NCI-H1694 treated with DMSO at 0.1 percent for 48 hours (cell line): ENCODE measurements around the gene LRMDA.

ENCODE experiments used
- DNase-seq: peaks from one replicate; lab custom pipeline; 2025; lab: John Stamatoyannopoulos, UW

LRMDA gene

DNA sequence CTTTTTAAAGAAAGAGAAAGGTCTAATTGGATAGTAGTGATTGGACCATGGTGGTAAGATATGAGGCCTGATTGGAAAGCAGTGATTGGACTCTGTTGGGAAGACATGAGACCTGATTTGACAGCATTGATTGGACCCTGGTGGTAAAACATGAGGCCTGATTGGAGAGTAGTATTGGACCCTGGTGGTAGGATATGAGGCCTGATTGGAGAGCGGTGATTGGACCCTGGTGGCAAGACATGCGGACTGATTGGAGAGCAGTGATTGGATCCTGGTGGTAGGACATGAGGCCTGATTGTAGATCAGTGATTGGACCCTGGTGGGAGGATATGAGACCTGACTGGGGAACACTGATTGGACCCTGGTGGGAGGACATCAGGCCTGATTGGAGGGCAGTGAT is 444.3 kb downstream of the LRMDA start:
- no peak for DNase-seq

- no peak for DNase-seq
Observed at GRCh38 chr10:75876710-75877109, 445.3 kb downstream of the LRMDA start.

DNA sequence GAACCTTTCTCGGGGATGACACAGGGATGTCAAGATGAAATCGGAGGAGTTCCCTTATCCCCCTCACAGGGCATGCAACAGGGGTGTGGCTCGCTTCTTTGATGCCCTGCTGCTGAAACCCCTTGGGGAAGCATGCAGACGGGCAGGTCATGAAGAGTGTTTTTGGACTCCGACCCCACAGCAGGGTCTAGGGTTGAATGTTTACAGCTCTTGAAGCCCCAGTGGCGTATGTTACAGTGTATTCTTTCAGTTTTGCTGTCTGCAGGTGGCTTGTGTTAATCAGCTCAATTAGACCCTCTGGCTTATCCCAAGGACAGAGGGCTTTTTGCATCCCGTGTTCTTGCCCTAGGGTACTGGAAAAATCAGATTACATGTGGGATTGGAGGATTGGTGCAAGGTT is 446.5 kb downstream of the LRMDA start:
- DNase-seq: no peak

DNA sequence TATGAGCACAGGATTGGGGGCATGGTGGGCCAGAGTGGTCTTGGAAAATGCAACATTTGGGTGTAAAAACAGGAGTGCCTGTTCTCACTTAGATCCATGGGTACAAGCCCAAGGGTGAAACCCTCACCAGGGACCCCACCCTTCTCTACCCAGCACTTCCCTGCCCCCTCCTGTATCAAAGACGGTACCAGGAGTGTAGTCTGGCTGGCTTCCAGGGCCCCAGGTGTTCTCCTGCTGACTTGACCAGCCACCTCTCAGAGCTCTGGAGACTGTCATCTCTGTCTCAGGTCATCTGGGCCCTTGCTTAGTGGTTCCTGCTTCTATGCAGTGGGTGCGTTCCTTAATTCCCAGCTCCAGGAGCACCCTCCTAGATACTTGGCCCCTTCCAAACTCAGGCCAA is 447.2 kb downstream of the LRMDA start:
- DNase-seq: no peak

- DNase-seq: no peak
Observed at GRCh38 chr10:75880031-75880775, 448.8 kb downstream of the LRMDA start.

DNA sequence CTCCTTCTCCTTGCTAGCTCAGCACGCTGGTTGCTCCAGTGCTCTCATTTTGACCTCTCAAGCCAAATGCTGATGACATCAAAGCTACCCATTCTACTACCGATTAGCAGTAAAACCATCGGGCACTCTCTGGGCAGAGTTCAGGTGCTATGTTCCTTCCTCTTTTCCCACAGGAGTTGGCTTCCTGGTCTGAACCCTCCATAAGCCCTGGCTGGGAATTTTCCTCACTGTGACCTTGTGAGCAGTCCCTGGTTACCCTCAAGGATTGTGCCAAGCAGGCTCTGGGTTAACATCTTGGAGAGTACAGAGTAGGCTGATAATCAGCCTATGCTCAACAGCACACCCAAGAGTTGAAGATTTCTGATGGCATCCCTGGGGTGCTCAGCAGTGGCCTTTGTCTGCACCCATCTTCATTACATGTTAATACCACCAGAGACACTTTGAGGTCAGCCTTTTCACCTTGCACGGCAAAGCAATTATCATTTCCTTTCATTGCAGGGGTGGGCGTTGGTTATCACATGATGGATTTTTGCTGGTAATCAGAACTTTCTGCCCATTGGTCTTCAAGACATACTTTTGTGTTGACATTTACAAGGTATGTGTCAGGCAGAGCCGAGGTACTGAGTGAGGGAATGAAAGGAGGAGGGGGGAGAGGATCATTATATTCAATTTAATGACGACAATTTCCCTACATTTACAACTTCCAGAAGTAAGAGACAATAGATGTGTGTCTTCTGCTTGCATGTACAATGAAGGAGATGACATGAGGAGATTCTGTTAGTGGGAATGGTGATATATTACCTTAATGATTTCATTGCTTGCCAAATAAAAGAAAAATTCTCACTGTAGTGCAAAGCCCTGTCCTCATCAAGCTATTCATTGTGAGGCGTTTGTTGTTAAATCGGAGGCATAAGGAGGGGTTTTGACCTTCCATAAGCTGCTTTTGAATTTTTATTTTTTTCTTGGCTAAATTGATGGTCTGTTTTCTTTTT is 452.0 kb downstream of the LRMDA start:
- DNase-seq: no peak

- no peak for DNase-seq
Observed at GRCh38 chr10:75884808-75885207, 453.4 kb downstream of the LRMDA start.

GRCh38 chr10:75887369-75887768 is 455.9 kb downstream of the LRMDA start:
- no peak for DNase-seq

DNA sequence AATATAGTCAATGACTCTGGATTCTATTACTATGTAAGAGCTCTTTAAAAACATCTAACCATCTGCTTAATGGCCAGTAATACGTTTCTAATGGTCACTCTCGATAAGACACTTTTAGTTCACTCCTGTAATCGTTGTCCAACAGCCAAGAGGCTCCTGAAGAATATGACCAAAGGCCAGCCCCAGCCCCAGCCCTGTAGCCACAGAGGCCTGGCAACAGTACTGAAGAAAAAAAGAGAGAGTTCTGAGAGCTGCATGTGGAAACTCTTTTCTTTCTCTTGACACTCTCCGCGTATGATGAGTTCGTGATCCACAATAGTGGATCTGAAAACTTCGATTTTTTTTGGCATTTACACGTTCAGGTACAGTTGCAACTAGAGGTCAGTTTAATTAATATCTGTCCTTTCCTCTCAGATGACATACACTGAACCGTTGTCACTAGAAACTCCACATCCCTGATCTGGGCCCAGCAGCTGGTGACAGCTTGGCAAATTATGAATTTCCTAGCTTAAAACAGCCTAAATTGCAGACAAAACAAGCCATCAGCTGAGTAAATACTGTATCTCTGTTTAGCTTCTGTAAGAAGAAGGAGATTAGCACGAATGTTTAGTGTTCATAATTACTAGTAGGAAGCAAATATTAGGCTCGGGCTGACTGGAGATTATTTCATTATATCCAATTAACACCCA is 456.7 kb downstream of the LRMDA start:
- peak; percentile 63 for DNase-seq

DNA sequence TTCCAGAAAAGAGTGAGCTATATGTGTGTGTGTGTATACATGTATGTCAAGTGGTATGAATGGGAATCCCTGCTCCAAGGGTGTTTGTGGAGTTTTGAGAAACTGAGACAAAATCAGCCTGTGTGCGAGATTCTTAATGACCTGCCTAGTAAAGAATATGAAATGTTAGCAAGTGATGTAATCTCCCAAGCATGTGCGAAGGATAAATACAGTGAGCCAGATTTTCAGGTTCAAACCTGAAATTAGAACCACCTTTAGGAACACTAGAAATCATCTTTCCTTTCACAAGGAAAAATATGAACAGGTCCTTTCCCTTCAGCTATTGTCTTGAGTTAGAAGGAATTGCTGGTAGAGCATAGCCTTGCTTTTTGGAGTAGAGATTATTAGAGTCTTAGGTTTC is 457.6 kb downstream of the LRMDA start:
- DNase-seq: no peak

GRCh38 chr10:75894761-75895160 is 463.3 kb downstream of the LRMDA start:
- DNase-seq: no peak

DNA sequence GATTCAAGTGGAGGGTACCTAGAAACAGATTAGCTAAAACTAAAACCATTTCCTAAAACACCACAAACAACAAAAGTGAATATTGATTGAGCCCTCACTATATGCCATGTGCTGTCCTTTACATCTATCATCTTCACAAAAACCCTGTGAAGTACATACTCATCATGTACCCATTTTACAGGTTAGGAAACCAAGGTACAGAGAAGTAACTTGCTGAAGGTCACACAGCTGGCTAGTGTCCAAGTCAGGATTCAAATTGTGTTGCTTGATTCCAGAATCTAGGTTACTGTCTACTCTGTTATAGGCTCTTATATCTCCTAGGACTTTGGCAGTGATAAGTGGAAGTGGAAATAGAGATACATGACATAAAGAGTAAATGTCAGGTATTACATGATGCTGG is 463.8 kb downstream of the LRMDA start:
- no peak for DNase-seq

- no peak for DNase-seq
Observed at GRCh38 chr10:75899816-75900390, 468.5 kb downstream of the LRMDA start.

GRCh38 chr10:75902816-75903215 is 471.4 kb downstream of the LRMDA start:
- no peak for DNase-seq

- DNase-seq: no peak
Observed at GRCh38 chr10:75904499-75905283, 473.3 kb downstream of the LRMDA start.

DNA sequence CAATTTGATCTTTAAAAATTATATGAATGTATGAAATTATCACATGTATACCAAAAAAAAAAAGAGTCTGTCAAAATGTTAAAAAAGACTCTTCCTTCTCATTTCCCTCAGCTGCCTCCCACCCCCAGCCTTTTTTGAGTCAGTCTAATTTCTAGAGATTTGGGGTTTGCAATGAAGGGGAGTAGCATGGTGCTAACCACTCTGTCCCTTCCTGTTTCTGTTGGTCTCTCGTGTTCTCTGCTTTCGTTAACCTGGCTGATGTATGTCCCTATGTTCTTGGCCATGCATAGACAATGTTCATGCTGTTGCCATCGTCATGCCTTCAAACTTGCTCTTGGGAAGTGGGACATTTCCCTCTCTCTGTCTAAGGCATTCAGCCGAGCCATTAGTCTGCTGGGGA is 474.1 kb downstream of the LRMDA start:
- no peak for DNase-seq

DNA sequence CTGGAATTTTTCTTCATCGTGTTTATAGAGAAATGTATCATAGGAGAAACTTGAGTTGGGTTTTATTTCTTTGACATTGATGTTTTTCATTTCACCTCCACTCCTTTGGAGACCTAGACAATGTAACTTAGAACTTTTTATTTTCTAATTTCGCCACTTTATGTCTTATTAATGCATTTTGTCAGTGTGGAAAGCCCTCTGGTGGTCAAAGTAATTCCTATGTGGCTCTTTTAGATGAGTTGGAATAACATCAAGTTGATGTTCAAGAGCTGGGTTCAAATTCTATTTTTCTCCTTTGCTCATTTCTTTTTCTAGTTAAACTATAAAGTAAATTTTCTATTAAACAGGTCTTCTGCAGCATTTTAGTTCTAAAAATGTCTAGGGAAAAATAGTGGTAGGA is 478.6 kb downstream of the LRMDA start:
- no peak for DNase-seq

GRCh38 chr10:75911426-75911825 is 480.0 kb downstream of the LRMDA start:
- DNase-seq: no peak

- no peak for DNase-seq
Observed at GRCh38 chr10:75916906-75917305, 485.5 kb downstream of the LRMDA start.

DNA sequence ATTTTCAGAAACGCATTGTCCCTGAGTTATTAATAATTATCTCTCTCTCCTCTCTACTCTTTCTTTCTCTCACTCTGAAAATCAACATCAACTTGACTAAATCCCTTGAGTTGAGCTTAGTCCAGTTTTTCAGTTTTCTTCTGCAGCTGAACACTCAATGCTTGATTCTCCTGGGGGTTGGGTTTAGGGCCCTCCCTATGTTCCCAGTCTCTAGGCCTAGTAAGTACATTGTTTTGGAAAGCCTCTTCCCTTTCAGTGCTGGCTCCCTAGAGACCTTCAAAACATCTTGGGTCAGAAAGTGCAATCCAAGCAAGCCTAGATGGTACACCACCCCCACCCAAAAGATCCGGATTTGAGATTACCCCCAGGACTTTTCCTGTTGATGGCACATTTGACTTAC is 488.5 kb downstream of the LRMDA start:
- DNase-seq: no peak

DNA sequence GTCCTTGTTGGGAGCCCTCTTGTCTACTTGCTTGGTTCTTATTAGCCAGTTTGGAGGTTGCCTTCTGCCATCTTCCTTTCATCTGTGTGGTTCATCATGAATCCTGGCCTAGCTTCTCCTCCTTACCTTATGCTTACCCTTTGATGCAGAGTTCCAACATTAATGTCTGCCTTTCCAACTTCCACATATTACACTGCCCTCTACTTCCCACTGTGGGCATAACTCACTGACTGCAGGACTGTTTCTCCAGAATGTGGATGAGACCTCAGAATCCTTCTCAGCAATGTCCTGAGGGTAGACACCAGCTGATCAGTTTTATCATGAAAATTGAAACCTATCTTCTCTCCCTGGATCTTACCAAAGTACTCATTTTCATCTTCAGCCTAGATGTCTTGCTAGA is 491.0 kb downstream of the LRMDA start:
- no peak for DNase-seq
